HFFc6 (cell line): Measurements from ENCODE around the gene NAV1. TPM values are rescaled to one million over a fixed set of nuclear protein-coding genes. Genes with fewer than 3 reads are reported as not detected.
"Not testable (repeated sequence)": the region's sequence is repeated elsewhere in the genome, so short reads cannot be mapped to it uniquely, and the experiment has no call there.

Experiments
- DNase-seq: peaks from one replicate; pipeline ENCODE4 v3.0.0-alpha.2; 2018
- H3K27ac Mint-ChIP-seq: 2 replicates; pipeline ENCODE4 v1.8.0; 2020; ENCODE audit warnings: mild to moderate bottlenecking, mixed read lengths
- H3K27me3 Mint-ChIP-seq: 2 replicates; pipeline ENCODE4 v1.8.0; 2021; ENCODE audit warnings: mild to moderate bottlenecking, moderate library complexity, mixed read lengths; ENCODE audit not compliant: insufficient read depth
- H3K36me3 Mint-ChIP-seq: 2 replicates; pipeline ENCODE4 v1.8.0; 2021; ENCODE audit warnings: low read depth, mixed read lengths
- H3K4me1 Mint-ChIP-seq: 2 replicates; pipeline ENCODE4 v1.8.0; 2020; ENCODE audit warnings: low read depth, mixed read lengths
- H3K4me3 Mint-ChIP-seq: 2 replicates; pipeline ENCODE4 v1.8.0; 2020; ENCODE audit warnings: mild to moderate bottlenecking, moderate library complexity, mixed read lengths
- H3K9me3 Mint-ChIP-seq: 2 replicates; pipeline ENCODE4 v1.8.0; 2020; ENCODE audit warnings: mild to moderate bottlenecking, mixed read lengths
- CTCF ChIP-seq: fragments of 200-600 bp; sonication (generic); IDR thresholded peaks from 2 replicates; pipeline ENCODE4 v1.5.0; 2021; ENCODE audit warnings: antibody characterized with exemption, mild to moderate bottlenecking
- total RNA-seq, 6 experiments: library from RNA; stranded (reverse); fragmentation: NEBNext Ultra II Directional; extraction: Animal tissue kit (Norgen Biotek cat#: 25700); gene quantifications; 2 replicates in 1 of 6; 3 replicates in 5 of 6; pipeline ENCODE4 v1.2.3, GENCODE V29; 2021

Gene NAV1
- total RNA-seq, 6 experiments from 2014 or later, result 72.9 to 88.0 (median 78.4) TPM

- peaks cover 2% of the 10 kb centered on the region; the same call in 1 of the 2 replicates for H3K27me3 Mint-ChIP-seq
- H3K4me3 Mint-ChIP-seq, result no peak overlapping the region
- H3K4me1 Mint-ChIP-seq, result peaks cover 61% of the 10 kb centered on the region
- no peak overlapping the region for H3K27ac Mint-ChIP-seq
- no peaks in the 10 kb centered on the region for H3K36me3 Mint-ChIP-seq
- DNase-seq, result no peak
- TF ChIP-seq CTCF, result no peak
- no peaks in the 10 kb centered on the region for H3K9me3 Mint-ChIP-seq
These were observed 23.7 kb upstream of the NAV1 start for GRCh38 chr1:201515062-201515750.

GRCh38 chr1:201515895-201516294 lies 23.0 kb upstream of the NAV1 start:
- no peaks in the 10 kb centered on the region for H3K36me3 Mint-ChIP-seq
- no peak overlapping the region for H3K27ac Mint-ChIP-seq
- H3K4me3 Mint-ChIP-seq, result no peak overlapping the region
- H3K9me3 Mint-ChIP-seq, result no peaks in the 10 kb centered on the region
- H3K27me3 Mint-ChIP-seq, result peaks cover 2% of the 10 kb centered on the region; the same call in 1 of the 2 replicates
- H3K4me1 Mint-ChIP-seq, result peaks cover 57% of the 10 kb centered on the region
- TF ChIP-seq CTCF, result no peak
- no peak for DNase-seq

GRCh38 chr1:201516511-201517127 lies 22.3 kb upstream of the NAV1 start:
- no peak overlapping the region for H3K27ac Mint-ChIP-seq
- no peak for TF ChIP-seq CTCF
- no peaks in the 10 kb centered on the region for H3K9me3 Mint-ChIP-seq
- H3K4me1 Mint-ChIP-seq, result peaks cover 54% of the 10 kb centered on the region
- no peaks in the 10 kb centered on the region for H3K36me3 Mint-ChIP-seq
- DNase-seq, result no peak
- H3K4me3 Mint-ChIP-seq, result no peak overlapping the region
- peaks cover 2% of the 10 kb centered on the region; the same call in 1 of the 2 replicates for H3K27me3 Mint-ChIP-seq

- Mint-ChIP-seq H3K4me3 (no peak overlapping the region), H3K27me3 (peaks cover 2% of the 10 kb centered on the region; the same call in 1 of the 2 replicates), H3K36me3 (no peaks in the 10 kb centered on the region), H3K4me1 (peaks cover 45% of the 10 kb centered on the region), H3K9me3 (no peaks in the 10 kb centered on the region), H3K27ac (no peak overlapping the region)
- no peak for DNase-seq
- no peak for TF ChIP-seq CTCF
These were observed 21.3 kb upstream of the NAV1 start for GRCh38 chr1:201517631-201518030.

GRCh38 chr1:201518071-201518470 lies 20.9 kb upstream of the NAV1 start:
- Mint-ChIP-seq H3K4me3 (no peak overlapping the region), H3K27ac (no peak overlapping the region), H3K9me3 (no peaks in the 10 kb centered on the region; the same call in 1 of the 2 replicates), H3K36me3 (no peaks in the 10 kb centered on the region; the same call in 1 of the 2 replicates), H3K27me3 (peaks cover 2% of the 10 kb centered on the region; the same call in 1 of the 2 replicates), H3K4me1 (peaks cover 41% of the 10 kb centered on the region)
- no peak for TF ChIP-seq CTCF
- no peak for DNase-seq

- H3K36me3 Mint-ChIP-seq, H3K27ac Mint-ChIP-seq, H3K27me3 Mint-ChIP-seq, DNase-seq, H3K4me3 Mint-ChIP-seq, H3K9me3 Mint-ChIP-seq: not testable (repeated sequence)
- H3K4me1 Mint-ChIP-seq, result peaks cover 29% of the 10 kb centered on the region
These were observed 18.8 kb upstream of the NAV1 start for GRCh38 chr1:201520046-201520575.
